Gastroesophageal sphincter (tissue), 4 donors: ENCODE data around the gene FAIM. TPM values are rescaled to one million over a fixed set of nuclear protein-coding genes. Genes with fewer than 3 reads are reported as not detected.

Experiments
- ATAC-seq: fragments of 150-250 bp; one replicate; pipeline ENCODE4 v1.9.1; 2016; ENCODE audit warnings: mild to moderate bottlenecking, moderate library complexity
- H3K27ac ChIP-seq, 4 donors: fragments of 200-600 bp; sonication (generic) in 3 of 4; 1 replicate in 3 of 4; 2 replicates in 1 of 4; pipeline ENCODE4 v1.5.1; 2016 to 2019
- H3K27me3 ChIP-seq: fragments of 200-600 bp; sonication (generic); one replicate; pipeline ENCODE4 v1.5.1; 2019
- H3K36me3 ChIP-seq, 2 donors: fragments of 200-600 bp; sonication (generic); one replicate each; pipeline ENCODE4 v1.5.1; 2019; ENCODE audit warnings: control low read depth in 1 of 2
- H3K4me1 ChIP-seq, 3 donors: fragments of 200-600 bp; sonication (generic); 1 replicate in 2 of 3; 2 replicates in 1 of 3; pipeline ENCODE4 v1.5.1; 2016 to 2019; ENCODE audit warnings: control low read depth in 2 of 3
- H3K4me3 ChIP-seq, 2 donors: fragments of 200-600 bp; sonication (generic); one replicate each; pipeline ENCODE4 v1.5.1; 2019; ENCODE audit warnings: mild to moderate bottlenecking in 1 of 2, moderate library complexity in 1 of 2
- H3K9me3 ChIP-seq, 3 donors: fragments of 200-600 bp; sonication (generic); one replicate each; pipeline ENCODE4 v1.5.1; 2017 to 2019; ENCODE audit warnings: control low read depth in 2 of 3
- CTCF ChIP-seq, 4 experiments: fragments of 200-600 bp in 2 of 4; fragments of 450-650 bp in 2 of 4; sonication (generic) in 1 of 4; IDR thresholded peaks; one replicate each; pipeline ENCODE4 v1.5.1; 2017 to 2019; ENCODE audit warnings: antibody characterized with exemption in 4 of 4, mild to moderate bottlenecking in 2 of 4, moderate library complexity in 2 of 4
- EP300 ChIP-seq: sonication (generic); formaldehyde crosslinking; IDR thresholded peaks from one replicate; pipeline ENCODE4 v1.6.1; 2017; ENCODE audit warnings: antibody characterized with exemption, mild to moderate bottlenecking
- POLR2A ChIP-seq, 2 donors: fragments of 450-650 bp; IDR thresholded peaks; one replicate each; pipeline ENCODE4 v1.6.1; 2017; ENCODE audit warnings: antibody characterized with exemption in 2 of 2, mild to moderate bottlenecking in 2 of 2, moderate library complexity in 1 of 2
- POLR2AphosphoS5 ChIP-seq: sonication (generic); formaldehyde crosslinking; IDR thresholded peaks from one replicate; pipeline ENCODE4 v1.6.1; 2017; ENCODE audit warnings: antibody characterized with exemption
- WGBS, 2 donors: methylation state at CpG; one replicate each; pipeline ENCODE4 v1.1.5; 2018; ENCODE audit warnings: low coverage in 1 of 2; 5-methylcytosine and 5-hydroxymethylcytosine counted together
- total RNA-seq, 4 donors: library from RNA; depleted of rRNA; stranded (reverse); fragments of >200 nt; gene quantifications; one replicate each; pipeline ENCODE4 v1.1.0, GENCODE V29; 2016

FAIM gene
- total RNA-seq, 4 donors from 2014 or later = 12.6 to 21.3 (median 17.6) TPM

GRCh38 chr3:138629526-138629925, 21.0 kb downstream of the FAIM start:
- no peaks in the 10 kb centered on the region for H3K4me1 ChIP-seq
- no peak for TF ChIP-seq EP300
- TF ChIP-seq POLR2A (IDR thresholded peaks at IDR 0.05) = no peak
- TF ChIP-seq POLR2AphosphoS5 = no peak
- TF ChIP-seq CTCF (IDR thresholded peaks at IDR 0.05) = no peak
- no peak for ATAC-seq
- 83 to 89% methylated on average over 6 of the region's 6 CpGs for WGBS, 2 donors
- H3K9me3 ChIP-seq = no peaks in the 10 kb centered on the region
- no peak overlapping the region for H3K4me3 ChIP-seq
- H3K27me3 ChIP-seq = no peaks in the 10 kb centered on the region
- peaks cover 0 to 52% of the 10 kb centered on the region in 2 donors for H3K36me3 ChIP-seq
- no peak overlapping the region for H3K27ac ChIP-seq

- Histone ChIP-seq H3K36me3 (peaks cover 0 to 10% of the 10 kb centered on the region in 2 donors), H3K27me3 (no peaks in the 10 kb centered on the region), H3K27ac (no peak overlapping the region), H3K9me3 (peaks cover 0 to 25% (median 0%) of the 10 kb centered on the region in 3 donors), H3K4me3 (no peak overlapping the region), H3K4me1 (no peaks in the 10 kb centered on the region)
- 100% methylated on average over 1 of the region's 2 CpGs; no CpG with 5 or more reads in 1 of the 2 donors for WGBS, 2 donors
- no peak for ATAC-seq
- no peak for TF ChIP-seq EP300
- TF ChIP-seq POLR2AphosphoS5 = no peak
- no peak for TF ChIP-seq CTCF (IDR thresholded peaks at IDR 0.05)
- TF ChIP-seq POLR2A (IDR thresholded peaks at IDR 0.05) = no peak
These were observed 30.1 kb downstream of the FAIM start for GRCh38 chr3:138638641-138639040.

- no peaks in the 10 kb centered on the region for H3K4me1 ChIP-seq
- TF ChIP-seq POLR2AphosphoS5 (no peak), EP300 (no peak), POLR2A (IDR thresholded peaks at IDR 0.05) (no peak), CTCF (IDR thresholded peaks at IDR 0.05) (no peak)
- peaks cover 0 to 44% (median 0%) of the 10 kb centered on the region in 3 donors for H3K9me3 ChIP-seq
- ATAC-seq = no peak
- no peak overlapping the region for H3K27ac ChIP-seq
- H3K36me3 ChIP-seq = no peaks in the 10 kb centered on the region
- H3K27me3 ChIP-seq = no peaks in the 10 kb centered on the region
- H3K4me3 ChIP-seq = no peak overlapping the region
- WGBS, 2 donors = 75 to 81% methylated on average over 4 of the region's 4 CpGs
These were observed 32.0 kb downstream of the FAIM start for GRCh38 chr3:138640537-138640936.

- Histone ChIP-seq H3K27me3 (no peaks in the 10 kb centered on the region), H3K36me3 (no peaks in the 10 kb centered on the region), H3K4me1 (no peaks in the 10 kb centered on the region), H3K27ac (no peak overlapping the region), H3K9me3 (peaks cover 0 to 62% (median 0%) of the 10 kb centered on the region in 3 donors), H3K4me3 (no peak overlapping the region)
- no peak for ATAC-seq
- 83 to 94% methylated on average over 2 to 4 of the region's 4 CpGs for WGBS, 2 donors
- TF ChIP-seq EP300 (no peak), CTCF (IDR thresholded peaks at IDR 0.05) (no peak), POLR2A (IDR thresholded peaks at IDR 0.05) (no peak), POLR2AphosphoS5 (no peak)
These were observed 33.8 kb downstream of the FAIM start for GRCh38 chr3:138642226-138642926.

- no peak overlapping the region for H3K27ac ChIP-seq
- H3K4me1 ChIP-seq = no peaks in the 10 kb centered on the region
- ATAC-seq = no peak
- no peak overlapping the region for H3K4me3 ChIP-seq
- WGBS, 2 donors = 100% methylated on average over 1 of the region's 1 CpG
- H3K27me3 ChIP-seq = no peaks in the 10 kb centered on the region
- H3K9me3 ChIP-seq = peaks cover 0 to 63% (median 0%) of the 10 kb centered on the region in 3 donors
- no peaks in the 10 kb centered on the region for H3K36me3 ChIP-seq
- TF ChIP-seq POLR2A (IDR thresholded peaks at IDR 0.05) (no peak), CTCF (IDR thresholded peaks at IDR 0.05) (no peak), POLR2AphosphoS5 (no peak), EP300 (no peak)
These were observed 34.3 kb downstream of the FAIM start for GRCh38 chr3:138642927-138643253.
